ENCODE measurements around the gene INPP5A.
"Not testable (repeated sequence)": the region's sequence is repeated elsewhere in the genome, so short reads cannot be mapped to it uniquely, and the experiment has no call there.

Gene INPP5A

DNA sequence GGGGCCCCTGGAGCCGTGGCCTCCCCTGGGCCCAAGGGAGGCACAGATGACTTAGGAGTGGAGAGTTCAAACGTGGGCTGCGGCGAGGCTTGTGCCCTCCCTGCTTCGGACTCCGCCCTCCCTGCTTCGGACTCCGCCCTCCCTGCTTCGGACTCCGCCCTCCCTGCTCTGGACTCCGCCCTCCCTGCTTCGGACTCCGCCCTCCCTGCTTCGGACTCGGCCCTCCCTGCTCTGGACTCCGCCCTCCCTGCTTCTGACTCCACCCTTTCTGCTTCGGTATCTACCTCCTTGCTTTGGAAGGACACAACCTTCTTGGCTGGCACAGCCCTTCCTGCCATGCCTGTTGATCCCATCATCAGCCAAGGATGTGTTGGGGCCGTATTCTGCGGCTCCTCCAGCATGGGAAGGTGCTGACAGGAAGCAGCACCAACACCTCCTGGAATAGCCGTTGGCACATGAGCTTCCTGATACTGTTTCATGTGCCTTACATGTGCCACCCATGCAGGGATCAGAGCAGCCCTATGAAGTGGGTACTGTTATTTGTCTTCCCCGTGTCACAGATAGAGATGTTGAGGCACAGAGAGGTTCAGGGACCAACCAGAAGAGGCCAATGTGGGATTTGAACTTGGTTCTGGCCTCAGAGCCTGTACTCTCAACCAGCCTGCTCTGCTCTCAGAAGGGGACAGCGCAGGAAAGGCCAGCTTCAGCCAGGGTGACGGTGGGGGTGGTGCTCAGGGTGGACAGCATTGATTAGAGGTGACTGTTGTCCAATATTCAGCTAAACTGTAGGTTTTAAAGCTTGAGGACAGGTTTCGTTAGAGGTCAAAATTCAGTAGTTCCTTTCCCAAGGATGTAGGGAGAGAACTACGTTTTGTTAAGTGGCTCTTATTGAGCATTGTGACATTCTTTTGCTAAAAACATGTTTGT, 133.9 kb downstream of the INPP5A start:
- DNase-seq (ENCODE audit: low spot score) (no peak), FAIRE-seq (no peak)

- DNase-seq (ENCODE audit: low spot score); FAIRE-seq: not testable (repeated sequence)
Observed at GRCh38 chr10:132673746-132674145, 136.2 kb downstream of the INPP5A start.

GRCh38 chr10:132674311-132674710, 136.7 kb downstream of the INPP5A start:
- DNase-seq (ENCODE audit: low spot score) (no peak), FAIRE-seq (no peak)

- FAIRE-seq (no peak), DNase-seq (ENCODE audit: low spot score) (no peak)
Observed at GRCh38 chr10:132675031-132675740, 137.6 kb downstream of the INPP5A start.

- DNase-seq (ENCODE audit: low spot score) (no peak), FAIRE-seq (no peak)
Observed at GRCh38 chr10:132676193-132676891, 138.8 kb downstream of the INPP5A start.

DNA sequence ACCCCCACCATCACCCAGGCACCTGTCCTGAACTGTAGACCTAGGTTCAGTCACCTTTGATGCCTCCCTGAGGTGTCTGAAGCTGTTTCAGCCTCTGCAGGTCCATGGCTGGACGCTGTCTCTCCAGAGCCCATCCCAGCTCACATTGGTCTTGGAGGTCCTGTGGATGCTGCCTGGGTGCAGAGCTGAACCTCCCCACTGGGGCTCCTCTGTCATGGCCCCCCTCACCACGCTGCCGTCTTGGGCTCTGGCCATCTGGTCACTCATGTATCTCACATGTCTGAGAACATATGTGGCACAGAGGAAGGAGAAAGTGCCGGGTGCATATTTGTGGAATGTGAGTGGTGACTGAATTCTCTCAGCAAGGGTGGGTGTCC, 139.5 kb downstream of the INPP5A start:
- no peak for FAIRE-seq
- DNase-seq (ENCODE audit: low spot score) = no peak

GRCh38 chr10:132677473-132678227, 140.1 kb downstream of the INPP5A start:
- DNase-seq (ENCODE audit: low spot score) (no peak), FAIRE-seq (no peak)

DNA sequence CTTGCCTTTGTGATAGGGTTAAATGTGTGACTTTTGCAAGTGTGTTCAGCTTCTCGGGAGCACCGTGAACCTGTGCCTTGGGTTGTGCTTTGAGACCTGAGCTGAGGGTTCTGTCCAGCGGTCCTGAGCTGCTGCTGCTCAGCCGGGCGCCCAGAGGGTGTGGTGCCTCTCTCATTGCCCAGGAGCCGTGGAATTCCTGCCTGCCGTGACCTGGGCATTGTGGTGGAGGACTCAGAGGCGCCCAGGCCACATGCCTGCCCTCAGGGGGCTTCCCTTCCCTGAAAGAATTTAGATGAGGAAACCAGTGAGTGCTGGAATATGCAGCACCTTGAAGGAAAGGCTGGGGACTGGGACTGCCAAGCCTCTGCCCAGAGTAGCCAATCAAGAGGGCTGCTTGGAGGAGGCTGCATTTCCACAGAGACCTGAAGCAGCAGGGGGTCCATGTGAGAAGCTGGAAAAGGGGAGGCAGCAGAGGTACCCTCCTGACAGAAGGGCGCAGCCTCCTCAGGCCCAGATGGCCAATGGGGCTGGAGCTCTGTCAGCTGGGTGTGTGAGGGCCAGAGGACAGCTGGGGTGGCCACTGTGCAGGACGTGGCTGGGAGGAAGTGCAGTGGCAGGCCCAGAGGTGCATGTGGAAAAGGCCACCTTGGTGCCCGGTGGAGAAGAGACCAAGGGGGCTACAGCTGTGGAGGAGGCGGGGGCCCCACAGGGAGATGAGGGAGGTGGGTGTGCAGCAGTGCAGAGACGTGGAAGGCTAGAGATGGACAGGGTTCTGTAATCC, 141.0 kb downstream of the INPP5A start:
- FAIRE-seq (no peak), DNase-seq (ENCODE audit: low spot score) (no peak)

DNA sequence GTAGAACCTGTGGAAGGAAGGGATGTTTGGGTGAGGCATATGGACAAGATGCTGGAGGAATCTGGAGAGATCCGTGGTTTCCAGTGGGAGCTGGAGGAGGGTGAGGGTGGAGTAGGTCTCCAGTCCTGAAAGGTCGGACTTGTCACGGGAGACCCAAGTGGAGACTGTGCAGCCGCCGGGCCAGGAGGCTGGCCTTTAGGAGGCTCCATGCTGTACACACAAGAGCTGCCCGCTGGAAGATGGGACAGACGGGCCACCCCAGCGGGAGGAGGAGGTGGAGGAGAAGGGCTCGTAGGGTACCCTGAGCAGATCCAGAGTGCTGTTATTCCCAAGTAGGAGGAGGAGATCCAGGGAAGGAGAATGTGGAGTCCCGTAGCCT, 141.6 kb downstream of the INPP5A start:
- DNase-seq (ENCODE audit: low spot score) (no peak), FAIRE-seq (no peak)

- FAIRE-seq = no peak
Observed at GRCh38 chr10:132679640-132680039, 142.1 kb downstream of the INPP5A start.

DNA sequence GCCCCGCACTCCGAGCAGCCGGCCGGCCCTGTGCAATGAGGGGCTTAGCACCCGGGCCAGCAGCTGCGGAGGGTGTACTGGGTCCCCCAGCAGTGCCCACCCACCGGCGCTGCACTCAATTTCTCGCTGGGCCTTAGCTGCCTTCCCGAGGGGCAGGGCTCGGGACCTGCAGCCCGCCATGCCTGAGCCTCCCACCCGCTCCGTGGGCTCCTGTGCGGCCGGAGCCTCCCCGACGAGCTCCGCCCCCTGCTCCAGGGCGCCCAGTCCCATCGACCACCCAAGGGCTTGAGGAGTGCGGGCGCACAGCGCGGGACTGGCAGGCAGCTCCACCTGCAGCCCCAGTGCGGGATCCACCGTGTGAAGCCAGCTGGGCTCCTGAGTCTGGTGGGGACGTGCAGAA, 143.2 kb downstream of the INPP5A start:
- FAIRE-seq; DNase-seq (ENCODE audit: low spot score): not testable (repeated sequence)

More at GRCh38 chr10:132679640-132680039, 142.1 kb downstream of the INPP5A start:
- no peak for DNase-seq (ENCODE audit: low spot score)

DNA sequence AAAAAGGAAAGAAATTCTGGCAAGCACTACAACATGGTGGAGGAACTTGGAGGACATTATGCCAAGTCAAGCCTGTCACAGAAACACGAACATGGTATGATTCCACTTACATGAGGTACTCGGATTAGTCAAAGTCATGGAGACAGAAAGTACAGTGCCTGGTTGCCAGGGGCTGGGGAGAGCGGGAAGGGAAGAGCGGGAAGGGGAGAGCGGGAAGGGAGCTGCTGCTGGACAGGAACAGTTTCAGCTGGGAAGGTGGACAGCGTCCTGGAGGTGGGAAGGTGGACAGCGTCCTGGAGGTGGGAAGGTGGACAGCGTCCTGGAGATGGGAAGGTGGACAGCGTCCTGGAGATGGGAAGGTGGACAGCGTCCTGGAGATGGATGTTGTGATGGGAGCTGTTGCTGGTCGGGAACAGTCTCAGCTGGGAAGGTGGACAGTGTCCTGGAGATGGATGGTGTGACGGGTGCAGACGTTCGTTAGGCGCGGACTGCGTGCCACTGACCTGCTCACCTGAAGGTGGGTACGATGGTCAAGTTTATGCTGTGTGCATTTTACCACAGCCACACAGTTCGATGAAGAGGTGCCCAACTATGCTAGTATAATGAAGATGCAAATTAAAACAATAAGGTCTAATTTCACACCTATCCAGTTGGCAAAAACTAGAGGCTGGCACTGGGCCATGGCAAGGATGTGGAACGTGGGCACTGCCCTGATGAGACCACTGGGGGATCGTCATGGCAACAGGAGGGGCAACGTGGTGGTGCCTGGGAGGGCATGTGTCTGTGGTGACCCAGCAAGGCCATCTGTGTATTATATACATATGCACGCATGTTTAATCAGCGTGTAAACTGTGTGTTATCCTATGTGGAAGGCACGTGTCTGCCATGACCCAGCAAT, 144.5 kb downstream of the INPP5A start:
- FAIRE-seq (no peak), DNase-seq (ENCODE audit: low spot score) (no peak)

- DNase-seq (ENCODE audit: low spot score) (peak; percentile 18), FAIRE-seq (no peak)
Observed at GRCh38 chr10:132684164-132684891, 146.7 kb downstream of the INPP5A start.

- FAIRE-seq (peak; percentile 46), DNase-seq (ENCODE audit: low spot score) (peak; percentile 55)
Observed at GRCh38 chr10:132685101-132685891, 147.7 kb downstream of the INPP5A start.

GRCh38 chr10:132685921-132686680, 148.5 kb downstream of the INPP5A start:
- FAIRE-seq (no peak), DNase-seq (ENCODE audit: low spot score) (no peak)

- no peak for FAIRE-seq
Observed at GRCh38 chr10:132687181-132687892, 149.8 kb downstream of the INPP5A start.

More at GRCh38 chr10:132687181-132687892, 149.8 kb downstream of the INPP5A start:
- no peak for DNase-seq (ENCODE audit: low spot score)
